SK-N-MC (cell line): ENCODE measurements around the gene PCDHGA9.
"Not testable (repeated sequence)": the region's sequence is repeated elsewhere in the genome, so short reads cannot be mapped to it uniquely, and the experiment has no call there.

Source experiments
- DNase-seq: peaks from one replicate; pipeline ENCODE4 v3.0.0-alpha.2; 2011; ENCODE audit warnings: low read depth, low spot score
- H3K27ac ChIP-seq: fragments of 200-600 bp; sonication (generic); 2 replicates; pipeline ENCODE4 v1.5.1; 2016; ENCODE audit warnings: mixed run types
- H3K36me3 ChIP-seq: fragments of 200-600 bp; sonication (generic); 2 replicates; pipeline ENCODE4 v1.6.1; 2017; ENCODE audit warnings: antibody characterized with exemption, low read length, mixed read lengths; ENCODE audit not compliant: insufficient read depth
- H3K4me3 ChIP-seq: fragments of 200-600 bp; sonication (generic); 2 replicates; pipeline ENCODE4 v1.5.1; 2016
- H3K9ac ChIP-seq: fragments of 200-600 bp; sonication (generic); 2 replicates; pipeline ENCODE4 v1.8.0; 2017; ENCODE audit warnings: mixed run types, mixed read lengths; ENCODE audit not compliant: insufficient read length
- H3K9me3 ChIP-seq: fragments of 200-600 bp; sonication (generic); 2 replicates; pipeline ENCODE4 v1.6.1; 2017; ENCODE audit warnings: low read depth, mild to moderate bottlenecking, antibody characterized with exemption, low read length, moderate library complexity, mixed read lengths
- EZH2 ChIP-seq: fragments of 200-600 bp; sonication (generic); IDR thresholded peaks from one replicate; pipeline ENCODE4 v1.6.1; 2017; ENCODE audit warnings: antibody characterized with exemption
- FOXP2 ChIP-seq: optimal IDR thresholded peaks from 2 replicates; pipeline ENCODE3; 2011; ENCODE audit warnings: mild to moderate bottlenecking, moderate library complexity; ENCODE audit not compliant: insufficient read depth; ENCODE audit errors: extremely low read length, control extremely low read depth
- POLR2AphosphoS5 ChIP-seq: IDR thresholded peaks from 2 replicates; pipeline ENCODE4 v1.6.1; 2012; ENCODE audit warnings: mild to moderate bottlenecking, low read depth, low read length, borderline replicate concordance

PCDHGA9 gene

DNA sequence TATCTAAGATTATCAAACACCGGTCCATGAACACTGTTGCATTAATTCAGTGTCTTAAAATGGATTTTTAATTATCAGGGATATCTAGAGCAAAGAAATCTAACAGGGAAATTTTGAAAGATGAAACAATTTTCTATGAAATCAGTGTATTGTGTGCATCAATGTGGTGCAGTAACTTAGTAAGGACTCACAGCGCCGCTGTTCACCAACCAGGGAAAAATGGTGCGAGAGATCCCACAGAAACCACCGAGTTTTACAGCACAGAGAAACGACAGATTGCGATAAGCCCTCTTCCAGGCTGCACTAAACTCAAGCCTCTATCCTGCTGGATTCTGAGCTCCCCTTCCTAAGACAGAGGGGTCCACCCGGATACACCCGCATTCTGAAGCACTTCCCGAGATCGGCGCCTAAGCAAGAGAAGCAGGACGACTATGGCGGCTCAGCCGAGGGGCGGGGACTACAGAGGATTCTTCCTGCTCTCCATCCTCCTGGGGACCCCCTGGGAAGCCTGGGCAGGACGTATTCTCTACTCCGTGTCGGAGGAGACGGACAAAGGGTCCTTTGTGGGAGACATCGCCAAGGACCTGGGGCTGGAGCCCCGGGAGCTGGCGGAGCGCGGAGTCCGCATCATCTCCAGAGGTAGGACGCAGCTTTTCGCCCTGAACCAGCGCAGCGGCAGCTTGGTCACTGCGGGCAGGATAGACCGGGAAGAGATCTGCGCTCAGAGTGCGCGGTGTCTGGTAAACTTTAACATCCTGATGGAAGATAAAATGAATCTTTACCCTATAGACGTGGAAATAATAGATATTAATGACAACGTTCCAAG is 19.9 kb upstream of the PCDHGA9 start, which contains the start of gene PCDHGA7:
Gene PCDHGA7 (plus strand): TSS at position 274 of the 826 bp plus-strand sequence. CDS start 158 bp downstream, at position 432.
- no peak for DNase-seq
- peak within 1 kb of the TSS; percentile 68 for H3K9ac ChIP-seq
- H3K27ac ChIP-seq = no peak within 1 kb of the TSS
- no peaks in the 10 kb centered on the region for H3K36me3 ChIP-seq
- no peak for TF ChIP-seq EZH2
- no peak for TF ChIP-seq FOXP2
- TF ChIP-seq POLR2AphosphoS5 = no peak
- no peaks in the 10 kb centered on the region for H3K9me3 ChIP-seq
- H3K4me3 ChIP-seq = peak within 1 kb of the TSS; percentile 76

DNA sequence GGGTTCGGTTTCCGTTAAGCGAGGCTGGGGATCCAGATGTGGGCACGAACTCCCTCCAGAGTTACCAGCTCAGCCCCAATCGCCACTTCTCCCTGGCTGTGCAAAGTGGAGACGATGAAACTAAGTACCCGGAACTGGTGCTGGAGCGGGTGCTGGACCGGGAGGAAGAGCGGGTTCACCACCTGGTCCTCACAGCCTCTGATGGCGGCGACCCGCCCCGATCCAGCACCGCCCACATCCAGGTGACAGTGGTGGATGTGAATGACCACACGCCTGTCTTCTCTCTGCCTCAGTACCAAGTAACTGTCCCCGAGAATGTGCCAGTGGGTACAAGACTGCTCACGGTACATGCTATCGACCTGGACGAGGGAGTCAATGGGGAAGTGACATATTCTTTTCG is 19.2 kb upstream of the PCDHGA9 start:
- Histone ChIP-seq H3K4me3 (peak overlapping the region; percentile 76), H3K9me3 (no peaks in the 10 kb centered on the region)

DNA sequence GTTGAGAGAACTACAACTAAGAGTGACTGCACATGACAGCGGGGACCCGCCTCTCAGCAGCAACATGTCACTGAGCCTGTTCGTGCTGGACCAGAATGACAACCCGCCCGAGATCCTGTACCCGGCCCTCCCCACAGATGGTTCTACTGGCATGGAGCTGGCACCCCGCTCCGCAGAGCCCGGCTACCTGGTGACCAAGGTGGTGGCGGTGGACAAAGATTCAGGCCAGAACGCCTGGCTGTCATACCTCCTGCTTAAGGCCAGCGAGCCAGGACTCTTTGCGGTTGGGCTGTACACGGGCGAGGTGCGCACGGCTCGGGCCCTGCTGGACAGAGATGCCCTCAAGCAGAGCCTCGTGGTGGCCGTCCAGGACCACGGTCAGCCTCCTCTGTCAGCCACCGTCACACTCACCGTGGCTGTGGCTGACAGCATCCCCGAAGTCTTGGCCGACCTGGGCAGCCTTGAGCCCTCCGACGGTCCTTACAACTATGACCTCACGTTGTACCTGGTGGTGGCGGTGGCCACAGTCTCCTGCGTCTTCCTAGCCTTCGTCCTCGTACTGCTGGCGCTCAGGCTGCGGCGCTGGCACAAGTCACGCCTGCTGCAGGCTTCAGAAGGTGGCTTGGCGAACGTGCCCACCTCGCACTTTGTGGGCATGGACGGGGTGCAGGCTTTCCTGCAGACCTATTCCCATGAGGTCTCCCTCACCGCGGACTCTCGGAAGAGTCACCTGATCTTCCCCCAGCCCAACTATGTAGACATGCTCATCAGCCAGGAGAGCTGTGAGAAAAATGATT is 17.9 kb upstream of the PCDHGA9 start:
- TF ChIP-seq FOXP2 = no peak
- no peak for TF ChIP-seq EZH2
- no peak for TF ChIP-seq POLR2AphosphoS5
- H3K9me3 ChIP-seq = no peaks in the 10 kb centered on the region
- H3K36me3 ChIP-seq = no peaks in the 10 kb centered on the region
- no peak for DNase-seq
- no peak overlapping the region for H3K4me3 ChIP-seq
- no peak overlapping the region for H3K27ac ChIP-seq
- H3K9ac ChIP-seq = no peak overlapping the region

More for the DNA sequence above, 19.2 kb upstream of the PCDHGA9 start:
- Histone ChIP-seq H3K9ac (no peak overlapping the region), H3K27ac (no peak overlapping the region), H3K36me3 (no peaks in the 10 kb centered on the region)
- no peak for TF ChIP-seq EZH2
- TF ChIP-seq FOXP2 = no peak
- no peak for TF ChIP-seq POLR2AphosphoS5
- no peak for DNase-seq

DNA sequence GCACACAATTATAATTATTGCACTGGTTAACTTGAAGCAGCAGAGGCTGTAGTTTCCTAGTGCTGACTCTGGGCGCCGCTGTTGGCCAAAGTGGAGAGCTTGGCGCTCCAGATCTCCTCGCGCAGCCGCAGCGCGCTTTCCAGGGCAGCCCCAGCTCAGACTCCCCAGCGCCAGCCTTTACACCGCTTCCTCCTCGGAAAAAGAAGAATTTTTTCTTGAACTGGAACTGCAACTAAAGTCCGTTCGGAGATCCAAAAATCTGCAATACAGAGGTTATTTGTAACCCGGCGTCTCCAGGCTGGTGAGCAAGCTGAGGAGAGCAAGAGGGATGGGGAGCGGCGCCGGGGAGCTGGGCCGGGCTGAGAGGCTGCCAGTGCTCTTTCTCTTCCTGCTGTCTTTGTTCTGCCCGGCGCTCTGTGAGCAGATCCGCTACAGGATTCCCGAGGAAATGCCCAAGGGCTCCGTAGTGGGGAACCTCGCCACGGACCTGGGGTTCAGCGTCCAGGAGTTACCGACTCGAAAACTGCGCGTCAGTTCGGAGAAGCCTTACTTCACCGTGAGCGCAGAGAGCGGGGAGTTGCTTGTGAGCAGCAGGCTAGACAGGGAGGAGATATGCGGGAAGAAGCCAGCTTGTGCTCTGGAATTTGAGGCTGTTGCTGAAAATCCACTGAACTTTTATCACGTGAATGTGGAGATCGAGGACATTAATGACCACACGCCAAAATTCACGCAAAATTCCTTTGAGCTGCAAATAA is 14.8 kb upstream of the PCDHGA9 start, which contains the start of gene PCDHGB4:
Gene PCDHGB4 (plus strand): TSS at position 142 of the 755 bp plus-strand sequence. CDS start 187 bp downstream, at position 329.
- not testable (repeated sequence) for H3K27ac ChIP-seq, H3K9ac ChIP-seq, H3K4me3 ChIP-seq, DNase-seq, H3K9me3 ChIP-seq, H3K36me3 ChIP-seq

DNA sequence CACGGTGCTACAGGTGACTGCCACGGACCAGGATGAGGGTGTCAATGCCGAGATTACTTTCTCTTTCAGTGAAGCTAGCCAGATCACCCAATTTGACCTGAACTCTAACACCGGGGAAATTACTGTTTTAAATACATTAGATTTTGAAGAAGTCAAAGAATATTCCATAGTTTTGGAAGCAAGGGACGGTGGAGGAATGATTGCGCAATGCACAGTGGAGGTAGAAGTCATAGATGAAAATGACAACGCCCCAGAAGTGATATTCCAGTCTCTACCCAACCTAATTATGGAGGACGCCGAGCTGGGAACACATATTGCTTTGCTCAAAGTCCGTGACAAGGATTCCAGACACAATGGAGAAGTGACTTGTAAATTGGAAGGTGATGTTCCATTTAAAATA is 13.9 kb upstream of the PCDHGA9 start:
- no peak overlapping the region for H3K27ac ChIP-seq
- no peaks in the 10 kb centered on the region for H3K36me3 ChIP-seq
- no peaks in the 10 kb centered on the region for H3K9me3 ChIP-seq
- no peak for DNase-seq
- H3K4me3 ChIP-seq = no peak overlapping the region
- H3K9ac ChIP-seq = no peak overlapping the region
- no peak for TF ChIP-seq FOXP2
- TF ChIP-seq POLR2AphosphoS5 = no peak
- no peak for TF ChIP-seq EZH2

DNA sequence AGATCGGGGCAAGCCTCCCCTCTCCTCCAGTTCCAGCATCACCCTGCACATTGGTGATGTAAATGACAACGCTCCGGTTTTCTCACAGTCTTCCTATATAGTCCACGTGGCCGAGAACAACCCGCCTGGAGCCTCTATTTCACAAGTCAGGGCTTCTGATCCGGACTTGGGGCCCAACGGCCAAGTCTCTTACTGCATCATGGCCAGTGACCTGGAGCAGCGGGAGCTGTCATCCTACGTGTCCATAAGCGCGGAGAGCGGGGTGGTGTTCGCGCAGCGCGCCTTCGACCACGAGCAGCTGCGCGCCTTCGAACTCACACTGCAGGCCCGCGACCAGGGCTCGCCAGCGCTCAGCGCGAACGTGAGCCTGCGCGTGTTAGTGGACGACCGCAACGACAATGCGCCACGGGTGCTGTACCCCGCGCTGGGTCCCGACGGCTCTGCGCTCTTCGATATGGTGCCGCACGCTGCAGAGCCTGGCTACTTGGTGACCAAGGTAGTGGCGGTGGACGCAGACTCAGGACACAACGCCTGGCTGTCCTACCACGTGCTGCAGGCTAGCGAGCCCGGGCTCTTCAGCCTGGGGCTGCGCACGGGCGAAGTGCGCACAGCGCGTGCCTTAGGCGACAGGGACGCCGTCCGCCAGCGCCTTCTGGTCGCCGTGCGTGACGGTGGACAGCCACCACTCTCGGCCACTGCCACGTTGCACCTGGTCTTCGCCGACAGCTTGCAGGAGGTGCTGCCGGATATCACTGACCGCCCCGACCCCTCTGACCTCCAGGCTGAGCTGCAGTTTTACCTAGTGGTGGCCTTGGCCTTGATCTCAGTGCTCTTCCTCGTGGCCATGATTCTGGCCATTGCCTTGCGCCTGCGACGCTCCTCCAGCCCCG is 13.2 kb upstream of the PCDHGA9 start:
- H3K27ac ChIP-seq = no peak overlapping the region
- no peak overlapping the region for H3K4me3 ChIP-seq
- no peaks in the 10 kb centered on the region for H3K9me3 ChIP-seq
- TF ChIP-seq POLR2AphosphoS5 (no peak), FOXP2 (no peak), EZH2 (no peak)
- H3K36me3 ChIP-seq = no peaks in the 10 kb centered on the region
- DNase-seq = no peak
- no peak overlapping the region for H3K9ac ChIP-seq

DNA sequence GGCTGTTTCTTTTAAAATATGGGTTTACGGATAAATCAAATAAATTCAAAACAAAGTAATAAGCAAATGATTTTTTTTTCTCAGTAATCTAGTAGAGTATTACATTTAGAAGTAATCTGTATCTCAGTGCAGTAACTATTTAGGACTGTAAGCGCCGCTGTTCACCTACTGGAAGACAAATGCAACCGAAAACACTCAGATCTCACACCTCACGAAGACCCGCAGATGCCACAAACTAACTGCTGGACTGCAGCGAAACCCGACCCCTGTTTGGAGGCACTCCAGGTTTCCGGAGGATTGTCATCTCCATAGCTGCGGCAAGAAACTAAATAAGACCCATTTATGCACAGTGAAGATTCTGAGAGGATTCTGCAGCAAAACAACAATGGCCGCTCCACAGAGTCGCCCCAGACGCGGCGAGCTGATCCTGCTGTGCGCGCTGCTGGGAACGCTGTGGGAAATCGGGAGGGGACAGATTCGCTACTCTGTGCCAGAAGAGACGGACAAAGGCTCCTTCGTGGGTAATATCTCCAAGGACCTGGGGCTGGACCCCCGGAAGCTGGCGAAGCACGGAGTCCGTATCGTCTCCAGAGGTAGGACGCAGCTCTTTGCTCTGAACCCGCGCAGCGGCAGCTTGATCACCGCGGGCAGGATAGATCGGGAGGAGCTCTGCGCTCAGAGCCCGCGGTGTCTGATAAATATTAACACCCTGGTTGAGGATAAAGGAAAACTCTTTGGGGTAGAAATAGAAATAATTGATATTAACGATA is 10.0 kb upstream of the PCDHGA9 start, which contains the start of gene PCDHGA8:
Gene PCDHGA8 (plus strand): TSS at position 205 of the 770 bp plus-strand sequence. CDS start 181 bp downstream, at position 386.
- Histone ChIP-seq H3K9ac (no peak within 1 kb of the TSS), H3K36me3 (no peaks in the 10 kb centered on the region), H3K27ac (no peak within 1 kb of the TSS), H3K9me3 (no peaks in the 10 kb centered on the region), H3K4me3 (no peak within 1 kb of the TSS)
- DNase-seq = no peak
- no peak for TF ChIP-seq FOXP2
- no peak for TF ChIP-seq EZH2
- TF ChIP-seq POLR2AphosphoS5 = no peak
